ENCODE results near the gene ADISSP. TPM values are rescaled to one million over a fixed set of nuclear protein-coding genes. Genes with fewer than 3 reads are reported as not detected.

ADISSP gene
- total and polyA plus RNA-seq, 2 donors (not counting 1 experiment from before 2014, with no cell fraction given): 18.4 to 28.8 TPM

DNA sequence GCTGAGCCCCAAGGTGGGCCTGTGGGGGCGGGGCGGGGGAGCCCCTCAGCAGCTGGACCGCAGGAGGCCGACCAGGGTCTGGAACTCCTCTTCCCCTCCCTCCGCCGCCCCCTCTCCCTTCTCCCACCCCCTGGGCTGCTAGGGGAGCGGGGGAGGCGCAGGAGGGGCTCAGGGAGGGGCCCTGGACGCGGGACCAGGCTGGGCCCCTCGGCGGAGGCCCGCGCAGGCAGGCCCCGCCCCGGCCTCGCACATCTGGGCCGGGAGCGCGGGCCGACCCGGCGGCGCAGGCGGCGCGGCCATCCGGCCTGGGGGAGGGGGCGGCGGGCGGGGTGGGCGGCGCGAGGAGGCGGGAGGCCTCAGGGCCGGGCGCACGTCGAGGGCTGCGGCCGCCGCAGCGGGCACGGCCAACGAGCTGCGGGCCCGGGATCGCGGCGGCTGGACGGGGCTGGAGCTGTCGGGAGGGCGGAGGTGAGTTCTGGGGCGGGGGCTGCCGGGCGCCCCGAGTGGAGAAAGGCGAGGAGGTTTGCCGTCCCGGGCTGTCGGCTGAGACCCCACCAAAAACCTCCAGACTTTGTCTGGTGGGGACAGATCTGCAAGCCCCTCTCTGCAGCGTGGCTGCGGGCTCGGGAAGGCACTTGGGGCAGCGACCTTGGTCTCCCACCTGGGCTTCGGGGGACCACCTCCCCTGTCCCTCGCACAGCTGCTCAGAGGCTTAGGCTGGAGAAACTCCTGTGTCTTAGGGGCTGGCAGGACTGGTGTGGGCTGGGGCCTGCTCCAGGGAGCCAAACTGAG is 35.0 kb downstream of the ADISSP start, which contains the start of gene HSPA12B:
Gene HSPA12B (plus strand): TSS at position 359 of the 792 bp plus-strand sequence. CDS start 5,990 bp downstream, outside the sequence.
- Histone ChIP-seq H3K27ac (ENCODE audit: low read length in 2 of 2) (no peak within 1 kb of the TSS), H3K9ac (ENCODE audit: low read length) (no peak within 1 kb of the TSS), H3K36me3 (replicated peaks in 1 of 2; ENCODE audit: control extremely low read depth in 1 of 2, control insufficient read depth in 1 of 2, extremely low read depth in 1 of 2, insufficient read depth in 2 of 2, low read length in 1 of 2) (no peaks in the 10 kb centered on the region), H3K79me2 (ENCODE audit: control insufficient read depth, insufficient read depth, low read length) (no peaks in the 10 kb centered on the region), H3K27me3 (replicated peaks in 1 of 4; ENCODE audit: control extremely low read depth in 1 of 4, control insufficient read depth in 3 of 4, insufficient read depth in 4 of 4, low read length in 3 of 4) (peaks cover 0 to 36% (median 9%) of the 10 kb centered on the region in 4 experiments), H3K4me3 (ENCODE audit: control extremely low read depth in 1 of 5, extremely low read depth in 1 of 5, insufficient read depth in 1 of 5, low read depth in 2 of 5, low read length in 4 of 5) (no peak within 1 kb of the TSS), H2AFZ (ENCODE audit: insufficient read depth, low read depth, low read length, poor library complexity, severe bottlenecking) (no peak within 1 kb of the TSS), H4K20me1 (ENCODE audit: control insufficient read depth, insufficient read depth, low read length, poor library complexity, severe bottlenecking) (no peaks in the 10 kb centered on the region), H3K4me1 (ENCODE audit: control insufficient read depth in 2 of 2, insufficient read depth in 2 of 2, low read length in 2 of 2) (no peaks in the 10 kb centered on the region), H3K4me2 (replicated peaks; ENCODE audit: low read depth, low read length, poor library complexity, severe bottlenecking) (no peak within 1 kb of the TSS), H3K9me3 (ENCODE audit: control extremely low read depth in 1 of 3, control insufficient read depth in 2 of 3, insufficient read depth in 1 of 3, low read length in 2 of 3) (no peaks in the 10 kb centered on the region)
- ChIA-PET POLR2A (no interaction called here), CTCF (interaction anchor here (1.4 kb wide), 1 partner anchor 22 kb away, joined by 3 read pairs; no protein-coding TSS in a partner anchor)
- no peak for DNase-seq
- TF ChIP-seq, protein P1, sequence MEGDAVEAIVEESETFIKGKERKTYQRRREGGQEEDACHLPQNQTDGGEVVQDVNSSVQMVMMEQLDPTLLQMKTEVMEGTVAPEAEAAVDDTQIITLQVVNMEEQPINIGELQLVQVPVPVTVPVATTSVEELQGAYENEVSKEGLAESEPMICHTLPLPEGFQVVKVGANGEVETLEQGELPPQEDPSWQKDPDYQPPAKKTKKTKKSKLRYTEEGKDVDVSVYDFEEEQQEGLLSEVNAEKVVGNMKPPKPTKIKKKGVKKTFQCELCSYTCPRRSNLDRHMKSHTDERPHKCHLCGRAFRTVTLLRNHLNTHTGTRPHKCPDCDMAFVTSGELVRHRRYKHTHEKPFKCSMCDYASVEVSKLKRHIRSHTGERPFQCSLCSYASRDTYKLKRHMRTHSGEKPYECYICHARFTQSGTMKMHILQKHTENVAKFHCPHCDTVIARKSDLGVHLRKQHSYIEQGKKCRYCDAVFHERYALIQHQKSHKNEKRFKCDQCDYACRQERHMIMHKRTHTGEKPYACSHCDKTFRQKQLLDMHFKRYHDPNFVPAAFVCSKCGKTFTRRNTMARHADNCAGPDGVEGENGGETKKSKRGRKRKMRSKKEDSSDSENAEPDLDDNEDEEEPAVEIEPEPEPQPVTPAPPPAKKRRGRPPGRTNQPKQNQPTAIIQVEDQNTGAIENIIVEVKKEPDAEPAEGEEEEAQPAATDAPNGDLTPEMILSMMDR (IDR thresholded peaks at IDR 0.05): no peak
- TF ChIP-seq EZH2 (IDR thresholded peaks at IDR 0.05; ENCODE audit: borderline replicate concordance, insufficient read depth, low read depth, low read length, poor library complexity, severe bottlenecking): no peak
- WGBS (ENCODE audit: insufficient coverage): 16% methylated on average over 61 of the region's 67 CpGs
- no peak for ATAC-seq (ENCODE audit: low read depth)
- Mint-ChIP-seq H3K4me3 (no peak within 1 kb of the TSS), H3K4me1 (peaks cover 5% of the 10 kb centered on the region), H3K9me3 (ENCODE audit: insufficient read depth) (no peaks in the 10 kb centered on the region), H3K27ac (no peak within 1 kb of the TSS), H3K27me3 (peaks cover 54% of the 10 kb centered on the region)
- intact Hi-C loops (cut with micrococcal nuclease): no loop called here

- peaks cover 0 to 41% (median 9%) of the 10 kb centered on the region in 4 experiments for H3K27me3 ChIP-seq (replicated peaks in 1 of 4; ENCODE audit: control extremely low read depth in 1 of 4, control insufficient read depth in 3 of 4, insufficient read depth in 4 of 4, low read length in 3 of 4)
- H3K36me3 ChIP-seq (replicated peaks in 1 of 2; ENCODE audit: control extremely low read depth in 1 of 2, control insufficient read depth in 1 of 2, extremely low read depth in 1 of 2, insufficient read depth in 2 of 2, low read length in 1 of 2): no peaks in the 10 kb centered on the region
- 91% methylated on average over 13 of the region's 16 CpGs for WGBS (ENCODE audit: insufficient coverage)
- H2AFZ ChIP-seq (ENCODE audit: insufficient read depth, low read depth, low read length, poor library complexity, severe bottlenecking): no peak overlapping the region
- H3K4me1 ChIP-seq (ENCODE audit: control insufficient read depth in 2 of 2, insufficient read depth in 2 of 2, low read length in 2 of 2): no peaks in the 10 kb centered on the region
- intact Hi-C loops (cut with micrococcal nuclease): no loop called here
- H3K4me2 ChIP-seq (replicated peaks; ENCODE audit: low read depth, low read length, poor library complexity, severe bottlenecking): no peak overlapping the region
- TF ChIP-seq, protein P1 (IDR thresholded peaks at IDR 0.05): no peak
- TF ChIP-seq EZH2 (IDR thresholded peaks at IDR 0.05; ENCODE audit: borderline replicate concordance, insufficient read depth, low read depth, low read length, poor library complexity, severe bottlenecking): no peak
- Mint-ChIP-seq H3K27me3 (peaks cover 60% of the 10 kb centered on the region), H3K9me3 (ENCODE audit: insufficient read depth) (no peaks in the 10 kb centered on the region), H3K27ac (no peak overlapping the region), H3K4me3 (no peak overlapping the region), H3K4me1 (peaks cover 5% of the 10 kb centered on the region)
- no peak overlapping the region for H3K4me3 ChIP-seq (ENCODE audit: control extremely low read depth in 1 of 5, extremely low read depth in 1 of 5, insufficient read depth in 1 of 5, low read depth in 2 of 5, low read length in 4 of 5)
- POLR2A ChIA-PET: no interaction called here
- no peak overlapping the region for H3K27ac ChIP-seq (ENCODE audit: low read length in 2 of 2)
- no peak for ATAC-seq (ENCODE audit: low read depth)
- no peaks in the 10 kb centered on the region for H4K20me1 ChIP-seq (ENCODE audit: control insufficient read depth, insufficient read depth, low read length, poor library complexity, severe bottlenecking)
- H3K9ac ChIP-seq (ENCODE audit: low read length): no peak overlapping the region
- no peak for DNase-seq
- H3K79me2 ChIP-seq (ENCODE audit: control insufficient read depth, insufficient read depth, low read length): no peaks in the 10 kb centered on the region
- CTCF ChIA-PET: interaction anchor here (1.4 kb wide), 1 partner anchor 21 kb away, joined by 3 read pairs; no protein-coding TSS in a partner anchor
- H3K9me3 ChIP-seq (ENCODE audit: control extremely low read depth in 1 of 3, control insufficient read depth in 2 of 3, insufficient read depth in 1 of 3, low read length in 2 of 3): no peaks in the 10 kb centered on the region
Measured at GRCh38 chr20:3731944-3732326, 35.6 kb downstream of the ADISSP start.

Measured in B cell (primary cell).